Endothelial cell of umbilical vein (primary cell): ENCODE data around the gene ASPM.

Experiments used
- CTCF ChIP-seq, 2 donors: IDR thresholded peaks; 1 replicate in 1 of 2; 2 replicates in 1 of 2; pipeline ENCODE4 v1.5.1; 2011; ENCODE audit warnings: low read length in 2 of 2, mild to moderate bottlenecking in 2 of 2, moderate library complexity in 2 of 2, control low read depth in 1 of 2, inconsistent platforms in 1 of 2, low read depth in 1 of 2; ENCODE audit not compliant: insufficient read depth in 1 of 2; ENCODE audit errors: extremely low read depth in 1 of 2
- EZH2 ChIP-seq: IDR thresholded peaks from 2 replicates; pipeline ENCODE4 v1.6.1; 2012; ENCODE audit warnings: borderline replicate concordance, low read depth, mild to moderate bottlenecking, moderate library complexity, low read length, inconsistent platforms; ENCODE audit not compliant: severe bottlenecking
- FOS ChIP-seq: IDR thresholded peaks from 2 replicates; pipeline ENCODE4 v1.6.1; 2011; ENCODE audit warnings: mild to moderate bottlenecking, low read length, moderate library complexity, borderline replicate concordance; ENCODE audit not compliant: insufficient read depth
- GATA2 ChIP-seq: IDR thresholded peaks from 2 replicates; pipeline ENCODE4 v1.7.0; 2011; ENCODE audit warnings: low read depth, mild to moderate bottlenecking, moderate library complexity, mixed read lengths, low read length; ENCODE audit not compliant: insufficient read length, insufficient read depth
- JUN ChIP-seq: IDR thresholded peaks from 2 replicates; pipeline ENCODE4 v1.6.1; 2011; ENCODE audit warnings: borderline replicate concordance, low read depth; ENCODE audit not compliant: insufficient read length, insufficient read depth
- MAX ChIP-seq: IDR thresholded peaks from 2 replicates; pipeline ENCODE4 v1.6.1; 2011; ENCODE audit not compliant: insufficient read depth, insufficient read length
- MYC ChIP-seq: IDR thresholded peaks from one replicate; pipeline ENCODE4 v1.6.1; 2011; ENCODE audit warnings: mild to moderate bottlenecking, low read depth, low read length
- POLR2A ChIP-seq: IDR thresholded peaks from 2 replicates; pipeline ENCODE4 v1.6.1; 2012; ENCODE audit warnings: low read depth, mild to moderate bottlenecking, control low read depth, low read length
- POLR2AphosphoS5 ChIP-seq: IDR thresholded peaks from 2 replicates; pipeline ENCODE4 v1.6.1; 2012; ENCODE audit warnings: low read depth, mild to moderate bottlenecking, control low read depth, low read length, moderate library complexity; ENCODE audit not compliant: insufficient read depth

GRCh38 chr1:197067457-197067818, 79.0 kb downstream of the ASPM start:
- no peak for TF ChIP-seq POLR2A
- no peak for TF ChIP-seq CTCF (IDR thresholded peaks at IDR 0.05; ENCODE audit: extremely low read depth in 1 of 2, insufficient read depth in 1 of 2, low read depth in 1 of 2, low read length in 2 of 2)
- TF ChIP-seq GATA2, result no peak
- no peak for TF ChIP-seq POLR2AphosphoS5
- no peak for TF ChIP-seq EZH2
- no peak for TF ChIP-seq MYC
- no peak for TF ChIP-seq MAX
- no peak for TF ChIP-seq JUN
- TF ChIP-seq FOS, result no peak
